ENCODE data around the gene CHTF18. TPM values are rescaled to one million over a fixed set of nuclear protein-coding genes. Genes with fewer than 3 reads are reported as not detected.
A peak's percentile ranks its signal among the peaks of the same experiment; 100 is the strongest.

The CHTF18 gene
- total and polyA plus RNA-seq, 9 of the 15 experiments (the other 6 are each of a cell fraction or from before 2014, with no cell fraction given): 2.5 to 123 (median 17.0) TPM

DNA sequence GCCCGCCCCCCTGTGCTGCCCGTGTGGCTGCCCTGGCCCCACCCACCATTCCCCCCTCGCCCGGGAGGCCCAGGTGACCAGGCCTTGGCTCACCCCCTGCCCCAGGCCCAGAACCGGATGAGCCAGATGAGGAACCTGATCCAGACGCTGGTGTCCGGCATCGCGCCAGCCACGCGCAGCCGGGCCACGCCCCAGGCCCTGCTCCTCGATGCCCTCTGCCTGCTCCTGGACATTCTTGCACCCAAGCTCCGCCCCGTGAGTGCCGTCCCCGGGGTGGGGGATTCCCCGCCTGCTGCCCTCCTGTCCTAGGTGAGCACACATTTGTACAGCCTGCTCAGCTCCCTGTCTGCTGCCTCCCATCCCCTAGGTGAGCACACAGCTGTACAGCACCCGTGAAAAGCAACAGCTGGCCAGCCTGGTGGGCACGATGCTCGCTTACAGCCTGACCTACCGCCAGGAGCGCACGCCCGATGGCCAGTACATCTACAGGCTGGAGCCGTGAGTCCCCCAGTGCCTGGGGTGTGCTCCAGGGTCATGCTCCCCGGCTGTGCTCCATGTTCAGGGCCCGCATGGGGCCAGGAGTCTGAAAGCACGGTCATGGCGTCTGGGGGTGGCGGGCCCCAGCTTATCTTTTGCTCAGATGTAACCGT lies 7.3 kb downstream of the CHTF18 start:
- no peak for ATAC-seq
- TF ChIP-seq TFAP4 (CRISPR knock-in tag; IDR thresholded peaks at IDR 0.05; ENCODE audit: borderline replicate concordance) (peak; percentile 64), VEZF1 (CRISPR knock-in tag; IDR thresholded peaks at IDR 0.05) (0 out of 2 replicates have a peak, but pooled peaks have one; percentile 24), SUPT5H (IDR thresholded peaks at IDR 0.05) (peak; percentile 30; the same call in 1 of the 2 replicates), HMGN3 (IDR thresholded peaks at IDR 0.05; ENCODE audit: borderline replicate concordance, extremely low read depth, insufficient read length, low read depth, low read length) (no peak), NFIC (IDR thresholded peaks at IDR 0.05) (no peak), ERF (CRISPR knock-in tag; IDR thresholded peaks at IDR 0.05) (no peak), HNRNPL (IDR thresholded peaks at IDR 0.05; ENCODE audit: low read depth, low read length) (0 out of 2 replicates have a peak, but pooled peaks have one; percentile 37), ADNP (tag; IDR thresholded peaks at IDR 0.05) (no peak), SRSF3 (IDR thresholded peaks at IDR 0.05; ENCODE audit: insufficient read depth, low read length) (no peak), PRDM10 (IDR thresholded peaks at IDR 0.05; ENCODE audit: partially characterized antibody) (no peak)
- TF ChIP-seq, protein P1, sequence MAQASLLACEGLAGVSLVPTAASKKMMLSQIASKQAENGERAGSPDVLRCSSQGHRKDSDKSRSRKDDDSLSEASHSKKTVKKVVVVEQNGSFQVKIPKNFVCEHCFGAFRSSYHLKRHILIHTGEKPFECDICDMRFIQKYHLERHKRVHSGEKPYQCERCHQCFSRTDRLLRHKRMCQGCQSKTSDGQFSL (CRISPR knock-in tag; IDR thresholded peaks at IDR 0.05): peak; percentile 29; the same call in 1 of the 2 replicates
- TF ChIP-seq, protein P1 (tag; IDR thresholded peaks at IDR 0.05): no peak

More for the DNA sequence above, 7.3 kb downstream of the CHTF18 start:
- FAIRE-seq: no peak
- H3K4me3 ChIP-seq: no peak overlapping the region
- H3K4me1 ChIP-seq (replicated peaks in 1 of 2; ENCODE audit: control insufficient read depth in 2 of 2, insufficient read depth in 2 of 2, low read length in 2 of 2): peaks cover 2 to 90% of the 10 kb centered on the region in 2 experiments; a peak in 3 of 5 replicates
- DNase-seq (ENCODE audit: extremely low read depth in 1 of 4, low spot score in 3 of 4): peak in 2 of 4 experiments; percentile 21 to 39
- H3K9me3 ChIP-seq (replicated peaks; ENCODE audit: control insufficient read depth, insufficient read depth, low read depth, low read length): no peaks in the 10 kb centered on the region
- no peak overlapping the region for H3K4me2 ChIP-seq (ENCODE audit: insufficient read depth, low read length)
- 68% methylated on average over 29 of the region's 33 CpGs for WGBS (ENCODE audit: insufficient coverage, low coverage, missing lambda C conversion rate)
- no peaks in the 10 kb centered on the region for H3K27me3 ChIP-seq (ENCODE audit: control insufficient read depth in 2 of 2, insufficient read depth in 2 of 2, low read length in 2 of 2)
- ChIA-PET POLR2A (interaction anchor here (1.2 to 1.3 kb wide), 2 partner anchors 11 to 14 kb away, joined by 4 read pairs; no protein-coding TSS in a partner anchor), CTCF (ENCODE audit: low intra/inter-chr PET ratio) (no interaction called here)
- H3K9me1 ChIP-seq (ENCODE audit: control insufficient read depth, insufficient read depth, low read length): no peaks in the 10 kb centered on the region
- no TSS peak for BruUV-seq (replicated peaks)
- peaks cover 4% of the 10 kb centered on the region; the same call in 1 of the 2 replicates for H4K20me1 ChIP-seq (replicated peaks; ENCODE audit: control insufficient read depth, insufficient read depth, low read length)
- intact Hi-C loops (cut with micrococcal nuclease): no loop called here
- H3K79me2 ChIP-seq (ENCODE audit: control insufficient read depth, insufficient read depth, low read length): no peaks in the 10 kb centered on the region; the same call in 2 of the 3 replicates
- peak overlapping the region in 1 of 2 experiments; percentile 81; a peak in 2 of 4 replicates for H3K9ac ChIP-seq (ENCODE audit: insufficient read depth in 1 of 2, low read depth in 2 of 2, low read length in 2 of 2)
- no peak overlapping the region for H3K27ac ChIP-seq (ENCODE audit: extremely low read depth, low read depth, low read length)
- peaks cover 54% of the 10 kb centered on the region; the same call in 2 of the 3 replicates for H3K36me3 ChIP-seq (ENCODE audit: control insufficient read depth, insufficient read depth, low read length)
- no peak overlapping the region for H2AFZ ChIP-seq (ENCODE audit: low read depth, low read length)
- in situ Hi-C loops (cut with MboI): no loop called here
